GM21576 (cell line): Measurements from ENCODE around the gene SLC25A28.

Experiments
- ATAC-seq: cut with Tn5 transposase; IDR thresholded peaks from one replicate; pipeline ENCODE4 v1.9.1; 2021; ENCODE audit warnings: mild to moderate bottlenecking, moderate library complexity; ENCODE audit not compliant: unreplicated experiment

SLC25A28 gene

DNA sequence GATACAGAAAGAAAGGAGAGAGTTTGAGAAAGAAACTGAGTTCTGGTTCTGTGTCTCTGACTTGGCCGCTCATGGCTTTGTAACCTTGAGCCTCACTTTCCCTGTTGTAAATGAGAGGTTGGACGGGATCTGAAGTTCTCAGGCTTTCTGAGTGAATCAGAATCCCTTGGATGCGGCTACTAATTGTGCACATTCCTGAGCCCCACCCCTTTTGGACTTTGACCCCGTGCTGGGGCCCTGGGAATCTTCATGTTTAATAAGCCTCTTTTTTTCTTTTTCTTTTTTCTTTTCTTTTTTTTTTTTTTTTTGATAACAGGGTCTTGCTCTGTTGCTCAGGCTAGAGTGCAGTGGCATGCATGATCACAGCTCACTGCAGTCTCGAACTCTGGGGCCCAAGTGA lies 26.9 kb downstream of the SLC25A28 start:
- no peak for ATAC-seq

DNA sequence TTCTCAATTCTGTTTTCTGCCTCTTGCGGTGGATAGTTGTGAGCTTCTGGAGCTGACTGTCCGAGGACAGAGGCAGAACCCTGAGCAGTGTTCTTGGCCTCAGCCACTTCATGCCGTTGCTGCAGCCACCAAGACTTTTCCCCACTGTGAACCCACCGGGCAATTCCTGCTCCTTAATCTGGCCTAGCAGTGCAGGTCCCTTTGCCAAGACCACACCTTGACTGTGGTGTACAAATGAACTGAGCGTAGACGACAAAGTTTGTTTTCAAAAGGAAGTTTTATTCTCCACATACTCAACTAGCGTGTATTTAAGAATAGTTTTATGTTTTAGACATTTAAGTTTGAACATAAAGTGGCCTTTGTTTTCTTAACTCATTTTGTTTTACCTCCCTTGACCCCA lies 29.4 kb downstream of the SLC25A28 start:
- ATAC-seq, result no peak

- ATAC-seq, result no peak
These were observed 36.6 kb downstream of the SLC25A28 start for GRCh38 chr10:99583687-99584086.

- no peak for ATAC-seq
These were observed 37.9 kb downstream of the SLC25A28 start for GRCh38 chr10:99582255-99582770.

GRCh38 chr10:99579971-99580370 lies 40.3 kb downstream of the SLC25A28 start:
- no peak for ATAC-seq

GRCh38 chr10:99573790-99574189 lies 46.4 kb downstream of the SLC25A28 start:
- ATAC-seq, result no peak

DNA sequence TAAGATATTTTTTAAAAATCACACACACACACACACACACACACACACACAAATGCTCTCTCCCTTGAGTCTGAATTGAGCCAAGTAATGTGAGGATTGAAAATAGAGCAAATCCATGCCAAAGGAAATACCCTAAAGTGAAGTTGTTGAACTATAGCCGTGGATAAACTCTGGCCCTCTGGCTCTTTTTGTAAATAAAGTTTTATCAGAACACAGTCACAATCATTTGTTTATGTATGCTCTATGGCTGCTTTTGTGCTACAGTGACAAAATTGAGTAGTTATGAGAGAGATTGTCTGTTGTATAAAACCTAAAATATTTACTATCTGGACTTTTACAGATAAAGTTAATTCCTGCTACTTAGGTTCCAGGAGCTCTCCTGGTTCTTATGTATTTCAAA lies 48.4 kb downstream of the SLC25A28 start:
- no peak for ATAC-seq

DNA sequence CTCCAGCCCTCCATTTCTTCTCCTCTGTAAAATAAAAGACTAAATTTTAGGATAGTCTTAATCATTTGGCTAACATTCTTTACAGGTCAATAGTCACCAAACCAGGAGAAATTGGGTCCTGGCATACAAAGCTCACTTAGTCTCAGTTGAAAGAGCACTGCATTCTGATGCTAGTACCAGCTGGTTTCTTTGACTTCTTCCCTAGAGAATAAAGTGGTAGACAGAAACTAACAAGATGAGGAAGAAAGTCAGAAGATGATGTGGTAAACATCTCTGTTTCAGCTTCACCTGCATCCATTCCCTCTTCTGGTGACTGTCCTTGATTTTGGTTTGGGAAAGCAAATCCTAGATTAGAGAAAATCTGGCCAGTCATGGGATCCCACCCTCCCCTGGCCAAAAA lies 50.3 kb downstream of the SLC25A28 start:
- no peak for ATAC-seq

DNA sequence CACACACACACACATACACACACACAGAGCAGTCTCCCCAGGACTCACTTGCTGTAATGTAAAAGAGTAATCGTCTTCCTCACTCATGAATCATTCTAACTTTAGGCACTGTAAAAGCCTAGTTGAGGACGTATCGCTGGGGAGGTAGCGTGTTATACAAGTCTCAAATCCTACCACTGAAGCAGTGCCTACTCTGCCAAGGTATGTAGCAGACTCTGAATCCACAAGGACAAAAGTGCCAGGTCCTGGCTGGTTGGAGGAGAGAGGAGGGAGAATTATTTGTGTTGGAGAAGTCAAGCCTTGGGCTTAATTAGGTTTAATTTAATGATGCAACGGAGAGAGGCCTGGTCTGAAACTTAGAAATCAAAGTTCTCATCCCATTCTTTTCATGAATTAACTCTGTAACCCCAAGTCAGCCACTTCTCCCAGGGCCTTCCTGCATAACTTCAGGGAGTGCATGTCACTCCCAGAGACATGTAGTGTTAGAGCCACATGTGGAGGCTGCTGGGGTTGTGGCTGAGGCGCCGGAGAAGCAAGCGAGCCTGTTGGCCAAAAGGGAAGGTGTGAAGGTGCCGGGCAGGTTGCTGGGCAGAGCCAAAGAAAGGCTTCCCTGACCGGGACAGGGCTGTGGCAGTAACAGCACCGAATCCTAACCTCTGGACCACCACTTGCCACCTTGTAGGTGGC lies 50.8 kb downstream of the SLC25A28 start:
- ATAC-seq, result no peak

DNA sequence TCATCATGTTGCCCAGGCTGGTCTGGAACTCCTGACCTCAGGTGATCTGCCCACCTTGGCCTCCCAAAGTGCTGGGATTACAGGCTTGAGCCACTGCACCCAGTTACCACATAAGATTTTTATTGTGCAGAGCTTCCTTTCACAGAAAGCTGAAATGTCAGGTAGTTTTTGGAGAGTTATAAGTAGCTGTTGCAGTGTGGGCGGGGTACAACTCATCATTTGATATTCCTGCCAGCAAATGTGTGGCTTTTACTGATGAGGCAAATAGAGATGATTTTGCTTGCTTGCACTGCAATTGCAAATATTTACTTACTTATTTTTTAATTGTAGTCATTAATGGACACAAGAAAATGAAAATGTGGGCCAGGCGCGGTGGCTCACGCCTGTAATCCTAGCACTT lies 55.1 kb downstream of the SLC25A28 start:
- ATAC-seq, result no peak

DNA sequence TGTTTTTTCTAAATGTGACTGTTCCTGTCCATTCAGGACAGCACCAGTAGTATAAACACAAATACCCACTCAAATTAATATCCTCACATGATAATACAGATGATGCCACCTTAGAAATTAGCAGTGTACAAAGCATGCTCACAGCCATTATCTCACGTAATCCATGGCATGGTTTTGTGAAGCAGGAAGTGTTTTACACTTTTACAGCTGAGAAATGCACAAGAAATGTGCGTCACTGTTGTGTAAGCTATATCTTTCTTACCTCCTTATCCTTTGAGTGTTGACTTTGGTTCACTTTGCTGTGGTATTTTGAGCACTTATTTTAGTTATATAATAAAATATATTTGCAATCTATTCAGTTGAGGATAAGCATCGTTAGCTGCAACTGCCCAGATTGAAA lies 55.9 kb downstream of the SLC25A28 start:
- ATAC-seq, result no peak

DNA sequence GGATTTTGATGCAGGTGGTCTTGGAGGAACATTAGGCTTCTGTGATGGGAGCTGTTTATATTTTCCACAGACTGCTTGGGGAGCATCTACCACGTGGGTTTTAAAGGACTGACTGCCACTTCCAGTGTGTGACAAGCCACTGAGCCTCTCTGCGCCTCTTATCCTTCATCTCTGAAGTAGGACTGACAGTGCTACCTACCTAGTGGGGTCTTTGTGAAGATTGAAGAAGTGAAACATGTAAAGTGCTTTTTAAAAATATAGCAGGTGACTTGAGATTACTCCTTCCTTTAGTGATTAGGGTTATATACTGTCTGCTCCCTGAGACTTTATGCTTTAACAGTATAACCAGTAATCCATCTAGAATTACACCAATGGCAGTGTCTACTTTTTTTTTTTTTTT lies 57.6 kb downstream of the SLC25A28 start:
- no peak for ATAC-seq
